ENCODE data around the gene SLC66A1. TPM values are rescaled to one million over a fixed set of nuclear protein-coding genes. Genes with fewer than 3 reads are reported as not detected.

SLC66A1 gene
- total RNA-seq, 1 donor from 2014 or later = 14.6 TPM

GRCh38 chr1:19348441-19349198 lies 36.5 kb downstream of the SLC66A1 start:
- Histone ChIP-seq H3K4me1 (ENCODE audit: control insufficient read depth in 3 of 3, insufficient read depth in 3 of 3, low read length in 3 of 3) (peaks cover 3 to 15% (median 6%) of the 10 kb centered on the region in 3 donors), H3K9me3 (ENCODE audit: control insufficient read depth in 3 of 3, low read length in 3 of 3) (no peaks in the 10 kb centered on the region), H3K27me3 (ENCODE audit: control insufficient read depth in 3 of 3, insufficient read depth in 3 of 3, low read length in 3 of 3) (no peaks in the 10 kb centered on the region), H3K9ac (ENCODE audit: low read depth in 1 of 3, low read length in 3 of 3) (no peak overlapping the region), H3K36me3 (ENCODE audit: control insufficient read depth in 3 of 3, insufficient read depth in 3 of 3, low read length in 3 of 3) (peaks cover 20 to 40% (median 34%) of the 10 kb centered on the region in 3 donors), H3K27ac (ENCODE audit: low read depth, low read length) (no peak overlapping the region), H3K4me3 (ENCODE audit: low read length in 3 of 3) (no peak overlapping the region)

- peaks cover 27 to 42% (median 37%) of the 10 kb centered on the region in 3 donors for H3K36me3 ChIP-seq (ENCODE audit: control insufficient read depth in 3 of 3, insufficient read depth in 3 of 3, low read length in 3 of 3)
Observed at GRCh38 chr1:19349999-19350398, 37.9 kb downstream of the SLC66A1 start.

GRCh38 chr1:19350566-19350965 lies 38.4 kb downstream of the SLC66A1 start:
- Histone ChIP-seq H3K27me3 (ENCODE audit: control insufficient read depth in 3 of 3, insufficient read depth in 3 of 3, low read length in 3 of 3) (no peaks in the 10 kb centered on the region), H3K9me3 (ENCODE audit: control insufficient read depth in 3 of 3, low read length in 3 of 3) (no peaks in the 10 kb centered on the region), H3K4me3 (ENCODE audit: low read length in 3 of 3) (no peak overlapping the region), H3K27ac (ENCODE audit: low read depth, low read length) (no peak overlapping the region), H3K4me1 (ENCODE audit: control insufficient read depth in 3 of 3, insufficient read depth in 3 of 3, low read length in 3 of 3) (peaks cover 0 to 5% (median 2%) of the 10 kb centered on the region in 3 donors), H3K9ac (ENCODE audit: low read depth in 1 of 3, low read length in 3 of 3) (no peak overlapping the region), H3K36me3 (ENCODE audit: control insufficient read depth in 3 of 3, insufficient read depth in 3 of 3, low read length in 3 of 3) (peaks cover 28 to 43% (median 36%) of the 10 kb centered on the region in 3 donors)

More at GRCh38 chr1:19349999-19350398, 37.9 kb downstream of the SLC66A1 start:
- Histone ChIP-seq H3K9me3 (ENCODE audit: control insufficient read depth in 3 of 3, low read length in 3 of 3) (no peaks in the 10 kb centered on the region), H3K4me1 (ENCODE audit: control insufficient read depth in 3 of 3, insufficient read depth in 3 of 3, low read length in 3 of 3) (peaks cover 0 to 7% (median 2%) of the 10 kb centered on the region in 3 donors), H3K27ac (ENCODE audit: low read depth, low read length) (no peak overlapping the region), H3K9ac (ENCODE audit: low read depth in 1 of 3, low read length in 3 of 3) (no peak overlapping the region), H3K4me3 (ENCODE audit: low read length in 3 of 3) (no peak overlapping the region), H3K27me3 (ENCODE audit: control insufficient read depth in 3 of 3, insufficient read depth in 3 of 3, low read length in 3 of 3) (no peaks in the 10 kb centered on the region)

GRCh38 chr1:19351873-19352272 lies 39.7 kb downstream of the SLC66A1 start:
- Histone ChIP-seq H3K9me3 (ENCODE audit: control insufficient read depth in 3 of 3, low read length in 3 of 3) (no peaks in the 10 kb centered on the region), H3K27ac (ENCODE audit: low read depth, low read length) (no peak overlapping the region), H3K36me3 (ENCODE audit: control insufficient read depth in 3 of 3, insufficient read depth in 3 of 3, low read length in 3 of 3) (peaks cover 38 to 54% (median 47%) of the 10 kb centered on the region in 3 donors), H3K27me3 (ENCODE audit: control insufficient read depth in 3 of 3, insufficient read depth in 3 of 3, low read length in 3 of 3) (no peaks in the 10 kb centered on the region), H3K4me3 (ENCODE audit: low read length in 3 of 3) (no peak overlapping the region), H3K9ac (ENCODE audit: low read depth in 1 of 3, low read length in 3 of 3) (no peak overlapping the region), H3K4me1 (ENCODE audit: control insufficient read depth in 3 of 3, insufficient read depth in 3 of 3, low read length in 3 of 3) (peaks cover 0 to 5% (median 2%) of the 10 kb centered on the region in 3 donors)

GRCh38 chr1:19352839-19353238 lies 40.7 kb downstream of the SLC66A1 start:
- no peak overlapping the region for H3K9ac ChIP-seq (ENCODE audit: low read depth in 1 of 3, low read length in 3 of 3)
- no peak overlapping the region for H3K4me3 ChIP-seq (ENCODE audit: low read length in 3 of 3)
- no peak overlapping the region for H3K27ac ChIP-seq (ENCODE audit: low read depth, low read length)
- H3K4me1 ChIP-seq (ENCODE audit: control insufficient read depth in 3 of 3, insufficient read depth in 3 of 3, low read length in 3 of 3) = peaks cover 0 to 5% (median 2%) of the 10 kb centered on the region in 3 donors
- no peaks in the 10 kb centered on the region for H3K27me3 ChIP-seq (ENCODE audit: control insufficient read depth in 3 of 3, insufficient read depth in 3 of 3, low read length in 3 of 3)
- no peaks in the 10 kb centered on the region for H3K9me3 ChIP-seq (ENCODE audit: control insufficient read depth in 3 of 3, low read length in 3 of 3)
- H3K36me3 ChIP-seq (ENCODE audit: control insufficient read depth in 3 of 3, insufficient read depth in 3 of 3, low read length in 3 of 3) = peaks cover 44 to 58% (median 49%) of the 10 kb centered on the region in 3 donors

- Histone ChIP-seq H3K9me3 (ENCODE audit: control insufficient read depth in 3 of 3, low read length in 3 of 3) (no peaks in the 10 kb centered on the region), H3K9ac (ENCODE audit: low read depth in 1 of 3, low read length in 3 of 3) (no peak overlapping the region), H3K27ac (ENCODE audit: low read depth, low read length) (no peak overlapping the region), H3K36me3 (ENCODE audit: control insufficient read depth in 3 of 3, insufficient read depth in 3 of 3, low read length in 3 of 3) (peaks cover 44 to 58% (median 49%) of the 10 kb centered on the region in 3 donors), H3K4me1 (ENCODE audit: control insufficient read depth in 3 of 3, insufficient read depth in 3 of 3, low read length in 3 of 3) (peaks cover 0 to 5% (median 2%) of the 10 kb centered on the region in 3 donors), H3K27me3 (ENCODE audit: control insufficient read depth in 3 of 3, insufficient read depth in 3 of 3, low read length in 3 of 3) (no peaks in the 10 kb centered on the region), H3K4me3 (ENCODE audit: low read length in 3 of 3) (no peak overlapping the region)
Observed at GRCh38 chr1:19353596-19353995, 41.5 kb downstream of the SLC66A1 start.

- Histone ChIP-seq H3K4me3 (ENCODE audit: low read length in 3 of 3) (no peak overlapping the region), H3K27ac (ENCODE audit: low read depth, low read length) (no peak overlapping the region), H3K9me3 (ENCODE audit: control insufficient read depth in 3 of 3, low read length in 3 of 3) (no peaks in the 10 kb centered on the region), H3K4me1 (ENCODE audit: control insufficient read depth in 3 of 3, insufficient read depth in 3 of 3, low read length in 3 of 3) (peaks cover 4 to 5% (median 4%) of the 10 kb centered on the region in 3 donors), H3K27me3 (ENCODE audit: control insufficient read depth in 3 of 3, insufficient read depth in 3 of 3, low read length in 3 of 3) (no peaks in the 10 kb centered on the region), H3K36me3 (ENCODE audit: control insufficient read depth in 3 of 3, insufficient read depth in 3 of 3, low read length in 3 of 3) (peaks cover 42 to 60% (median 43%) of the 10 kb centered on the region in 3 donors), H3K9ac (ENCODE audit: low read depth in 1 of 3, low read length in 3 of 3) (no peak overlapping the region)
Observed at GRCh38 chr1:19354531-19354981, 42.4 kb downstream of the SLC66A1 start.

- Histone ChIP-seq H3K36me3 (ENCODE audit: control insufficient read depth in 3 of 3, insufficient read depth in 3 of 3, low read length in 3 of 3) (peaks cover 39 to 51% (median 43%) of the 10 kb centered on the region in 3 donors), H3K9me3 (ENCODE audit: control insufficient read depth in 3 of 3, low read length in 3 of 3) (no peaks in the 10 kb centered on the region), H3K4me1 (ENCODE audit: control insufficient read depth in 3 of 3, insufficient read depth in 3 of 3, low read length in 3 of 3) (peaks cover 13 to 20% (median 19%) of the 10 kb centered on the region in 3 donors), H3K27me3 (ENCODE audit: control insufficient read depth in 3 of 3, insufficient read depth in 3 of 3, low read length in 3 of 3) (no peaks in the 10 kb centered on the region), H3K4me3 (ENCODE audit: low read length in 3 of 3) (no peak overlapping the region), H3K9ac (ENCODE audit: low read depth in 1 of 3, low read length in 3 of 3) (no peak overlapping the region), H3K27ac (ENCODE audit: low read depth, low read length) (no peak overlapping the region)
Observed at GRCh38 chr1:19356266-19356665, 44.1 kb downstream of the SLC66A1 start.

- H3K27ac ChIP-seq (ENCODE audit: low read depth, low read length) = no peak overlapping the region
- H3K36me3 ChIP-seq (ENCODE audit: control insufficient read depth in 3 of 3, insufficient read depth in 3 of 3, low read length in 3 of 3) = peaks cover 37 to 46% (median 39%) of the 10 kb centered on the region in 3 donors
- no peak overlapping the region for H3K9ac ChIP-seq (ENCODE audit: low read depth in 1 of 3, low read length in 3 of 3)
Observed at GRCh38 chr1:19357299-19357986, 45.3 kb downstream of the SLC66A1 start.

GRCh38 chr1:19358710-19359109 lies 46.6 kb downstream of the SLC66A1 start:
- no peaks in the 10 kb centered on the region for H3K9me3 ChIP-seq (ENCODE audit: control insufficient read depth in 3 of 3, low read length in 3 of 3)
- peaks cover 28 to 34% (median 32%) of the 10 kb centered on the region in 3 donors for H3K36me3 ChIP-seq (ENCODE audit: control insufficient read depth in 3 of 3, insufficient read depth in 3 of 3, low read length in 3 of 3)
- no peak overlapping the region for H3K9ac ChIP-seq (ENCODE audit: low read depth in 1 of 3, low read length in 3 of 3)
- H3K4me1 ChIP-seq (ENCODE audit: control insufficient read depth in 3 of 3, insufficient read depth in 3 of 3, low read length in 3 of 3) = peaks cover 13 to 26% (median 19%) of the 10 kb centered on the region in 3 donors
- H3K4me3 ChIP-seq (ENCODE audit: low read length in 3 of 3) = no peak overlapping the region
- no peak overlapping the region for H3K27ac ChIP-seq (ENCODE audit: low read depth, low read length)
- no peaks in the 10 kb centered on the region for H3K27me3 ChIP-seq (ENCODE audit: control insufficient read depth in 3 of 3, insufficient read depth in 3 of 3, low read length in 3 of 3)

More at GRCh38 chr1:19357299-19357986, 45.3 kb downstream of the SLC66A1 start:
- H3K9me3 ChIP-seq (ENCODE audit: control insufficient read depth in 3 of 3, low read length in 3 of 3) = no peaks in the 10 kb centered on the region
- no peak overlapping the region for H3K4me3 ChIP-seq (ENCODE audit: low read length in 3 of 3)
- peaks cover 13 to 21% (median 18%) of the 10 kb centered on the region in 3 donors for H3K4me1 ChIP-seq (ENCODE audit: control insufficient read depth in 3 of 3, insufficient read depth in 3 of 3, low read length in 3 of 3)
- H3K27me3 ChIP-seq (ENCODE audit: control insufficient read depth in 3 of 3, insufficient read depth in 3 of 3, low read length in 3 of 3) = no peaks in the 10 kb centered on the region

Measured in skeletal muscle tissue (tissue), 4 donors.